Right lobe of liver (tissue), 4 donors: Measurements from ENCODE around the gene NOL12.
"Not testable (repeated sequence)": the region's sequence is repeated elsewhere in the genome, so short reads cannot be mapped to it uniquely, and the experiment has no call there.

Experiments used
- CTCF ChIP-seq, 4 donors: fragments of 200-600 bp in 3 of 4; fragments of 450-650 bp in 1 of 4; IDR thresholded peaks; one replicate each; pipeline versions ENCODE4 v1.5.1 to v1.8.0; 2016 to 2022; ENCODE audit warnings: antibody characterized with exemption in 4 of 4, mild to moderate bottlenecking in 2 of 4
- POLR2A ChIP-seq: fragments of 450-650 bp; IDR thresholded peaks from one replicate; pipeline ENCODE4 v1.6.1; 2017; ENCODE audit warnings: antibody characterized with exemption, mild to moderate bottlenecking
- donor health status: DM: no; HTN: no; CAD: no.
- donor health status: DM: no; HTN: no; CAD: no.
- donor health status: DM: no; HTN: yes; CAD: no.

GRCh38 chr22:37694131-37694530 lies 8.0 kb downstream of the NOL12 start:
- not testable (repeated sequence) for TF ChIP-seq CTCF (IDR thresholded peaks at IDR 0.05); POLR2A
